GM12878 (cell line): ENCODE measurements around the gene AOC3. TPM values are rescaled to one million over a fixed set of nuclear protein-coding genes. Genes with fewer than 3 reads are reported as not detected.

Experiments
- BMI1 ChIP-seq: fragments of 450-650 bp; IDR thresholded peaks from 2 replicates; pipeline ENCODE4 v1.6.1; 2016; ENCODE audit warnings: mild to moderate bottlenecking, moderate library complexity, borderline replicate concordance
- CEBPB ChIP-seq, 2 experiments: fragments of 150-350 bp in 1 of 2; IDR thresholded peaks; 2 replicates each; pipeline ENCODE4 v1.6.1; 2012 to 2014; ENCODE audit warnings: low read depth in 2 of 2, low read length in 2 of 2, borderline replicate concordance in 1 of 2, inconsistent platforms in 1 of 2
- EZH2 ChIP-seq: IDR thresholded peaks from 2 replicates; pipeline ENCODE4 v1.6.1; 2012; ENCODE audit warnings: low read depth, mild to moderate bottlenecking, control low read depth, inconsistent platforms, low read length, borderline replicate concordance; ENCODE audit not compliant: control insufficient read depth
- GABPA ChIP-seq: IDR thresholded peaks from 2 replicates; pipeline ENCODE4 v1.6.1; 2014; ENCODE audit warnings: antibody characterized with exemption, low read depth, mild to moderate bottlenecking, inconsistent platforms
- IKZF2 ChIP-seq, 2 experiments: fragments of 450-650 bp; IDR thresholded peaks; 2 replicates each; pipeline ENCODE4 v1.6.1; 2017; ENCODE audit warnings: mild to moderate bottlenecking in 2 of 2, moderate library complexity in 2 of 2
- JUNB ChIP-seq: IDR thresholded peaks from 2 replicates; pipeline ENCODE4 v1.6.1; 2016; ENCODE audit warnings: antibody characterized with exemption, mild to moderate bottlenecking
- KLF5 ChIP-seq: fragments of 450-650 bp; IDR thresholded peaks from 2 replicates; pipeline ENCODE4 v1.6.1; 2014; ENCODE audit warnings: mild to moderate bottlenecking; ENCODE audit not compliant: partially characterized antibody
- LARP7 ChIP-seq: fragments of 450-650 bp; IDR thresholded peaks from 2 replicates; pipeline ENCODE4 v1.6.1; 2017; ENCODE audit warnings: mild to moderate bottlenecking
- NFIC ChIP-seq: IDR thresholded peaks from 2 replicates; pipeline ENCODE4 v1.6.1; 2012; ENCODE audit warnings: low read depth, mild to moderate bottlenecking, inconsistent platforms, low read length, moderate library complexity
- NR2C1 ChIP-seq: fragments of 450-650 bp; IDR thresholded peaks from 2 replicates; pipeline ENCODE4 v1.6.1; 2017; ENCODE audit warnings: antibody characterized with exemption, mild to moderate bottlenecking, moderate library complexity
- NRF1 ChIP-seq: conservative IDR thresholded peaks from 2 replicates; pipeline ENCODE4 v1.6.1; 2011; ENCODE audit warnings: mild to moderate bottlenecking, low read depth, low read length, improper control_type of control experiment
- POLR2AphosphoS2 ChIP-seq: IDR thresholded peaks from 2 replicates; pipeline ENCODE4 v1.6.1; 2011; ENCODE audit warnings: low read depth, mild to moderate bottlenecking, low read length, improper control_type of control experiment, moderate library complexity
- RELA ChIP-seq: fragments of 450-650 bp; IDR thresholded peaks from 2 replicates; pipeline ENCODE4 v1.8.0; 2014; ENCODE audit warnings: borderline replicate concordance; ENCODE audit not compliant: partially characterized antibody
- SMARCA5 ChIP-seq: fragments of 450-650 bp; IDR thresholded peaks from 2 replicates; pipeline ENCODE4 v1.6.1; 2017; ENCODE audit warnings: mild to moderate bottlenecking
- SUZ12 ChIP-seq: fragments of 200-600 bp; sonication (generic); IDR thresholded peaks from one replicate; pipeline ENCODE4 v1.6.1; 2018; ENCODE audit warnings: antibody characterized with exemption, mild to moderate bottlenecking; ENCODE audit not compliant: unreplicated experiment
- TARDBP ChIP-seq: IDR thresholded peaks from 2 replicates; pipeline ENCODE4 v1.6.1; 2016; ENCODE audit warnings: borderline replicate concordance
- ZNF207 ChIP-seq: fragments of 450-650 bp; IDR thresholded peaks from 2 replicates; pipeline ENCODE4 v1.6.1; 2014; ENCODE audit warnings: antibody characterized with exemption, mild to moderate bottlenecking, borderline replicate concordance
- ZNF217 ChIP-seq: fragments of 450-650 bp; IDR thresholded peaks from 2 replicates; pipeline ENCODE4 v1.6.1; 2017; ENCODE audit warnings: antibody characterized with exemption, mild to moderate bottlenecking
- polyA plus RNA-seq, 11 experiments: library from polyadenylated mRNA; depleted of rRNA in 4 of 11; unstranded in 6 of 11; stranded (reverse) in 5 of 11; fragments of >200 nt; fragmentation: Nextera tagmentation in 4 of 11; fragmentation: Illumina TruSeq in 1 of 11; extraction: Ambion mirVana in 4 of 11; extraction: Trizol in 1 of 11; gene quantifications; 1 replicate in 1 of 11; 2 replicates in 10 of 11; pipeline versions ENCODE4 v1.2.1 to v1.2.3, GENCODE V29; 2011 to 2016; ENCODE audit warnings: inconsistent platforms in 2 of 11, missing spikeins in 2 of 11, low read depth in 1 of 11
- total RNA-seq, 4 experiments: library from RNA; depleted of rRNA in 3 of 4; stranded (reverse); fragments of >200 nt in 3 of 4; fragmentation: Illumina TruSeq in 1 of 4; extraction: Trizol in 1 of 4; gene quantifications; 2 replicates each; pipeline versions ENCODE4 v1.2.1 to v1.2.3, GENCODE V29; 2013 to 2021
- TF ChIP-seq, protein P1 (sequence below): fragments of 450-650 bp; IDR thresholded peaks from 2 replicates; pipeline ENCODE4 v1.6.1; 2014; ENCODE audit warnings: mild to moderate bottlenecking
- TF ChIP-seq, protein P2 (sequence below): fragments of 450-650 bp; conservative IDR thresholded peaks from 2 replicates; pipeline ENCODE4 v1.6.1; 2017; ENCODE audit warnings: mild to moderate bottlenecking, moderate library complexity
- TF ChIP-seq, protein P3 (sequence below), 3 experiments: IDR thresholded peaks in 2 of 3; conservative IDR thresholded peaks in 1 of 3; 2 replicates each; pipeline ENCODE4 v1.5.1; 2011; ENCODE audit warnings: low read depth in 3 of 3, low read length in 3 of 3, mild to moderate bottlenecking in 3 of 3, control low read depth in 2 of 3, moderate library complexity in 2 of 3, inconsistent platforms in 1 of 3, mixed read lengths in 1 of 3; ENCODE audit not compliant: control insufficient read depth in 2 of 3, insufficient read depth in 1 of 3; ENCODE audit errors: extremely low read depth in 1 of 3
- TF ChIP-seq, protein P4 (sequence below): fragments of 150-350 bp; IDR thresholded peaks from 2 replicates; pipeline ENCODE4 v1.6.1; 2016; ENCODE audit warnings: low read depth, low read length

Gene AOC3
- total and polyA plus RNA-seq, 10 of the 15 experiments (the other 5 are each of a cell fraction or from before 2014, with no cell fraction given) = 0.02 to 0.91 (median 0.34) TPM; not detected in 2

DNA sequence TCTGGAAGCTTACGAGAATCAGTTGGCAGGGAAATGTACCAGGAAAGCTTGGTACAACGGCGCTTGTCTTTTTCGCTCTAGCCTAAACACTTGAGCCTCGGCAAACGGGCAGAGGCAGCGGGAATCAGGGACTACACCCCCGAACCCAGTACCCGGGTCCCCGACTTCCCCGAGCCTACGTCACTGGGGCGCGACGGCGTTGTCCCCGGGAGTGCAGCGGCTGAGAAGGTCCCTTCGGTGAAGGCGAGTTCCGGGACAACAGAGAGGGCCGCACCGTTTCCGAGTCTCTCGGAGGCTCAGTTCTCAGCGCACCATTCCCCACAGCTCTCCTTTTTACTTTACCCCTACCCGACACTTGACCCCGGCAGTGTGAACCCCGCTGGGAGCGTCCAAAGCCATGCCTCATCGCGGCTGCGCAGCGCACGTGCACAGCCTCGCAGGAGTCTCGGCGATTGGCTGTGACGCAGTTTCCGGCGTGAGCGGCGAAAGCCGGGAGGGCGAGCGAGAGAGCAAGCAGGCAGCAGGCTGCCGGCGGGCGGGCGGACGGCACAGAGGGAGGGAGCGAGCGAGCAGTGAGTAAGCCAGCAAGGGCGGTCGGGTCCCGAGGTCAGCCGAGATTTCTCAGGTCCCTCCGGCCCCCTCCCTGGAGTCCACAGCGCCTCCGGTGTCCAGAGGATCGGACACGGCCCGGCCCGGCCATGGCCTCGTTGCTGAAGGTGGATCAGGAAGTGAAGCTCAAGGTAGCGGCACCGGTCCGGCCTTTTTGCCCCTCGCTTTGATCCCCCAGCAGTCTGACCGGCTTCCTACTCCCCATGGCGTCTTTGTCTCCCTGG, 17.8 kb upstream of the AOC3 start, which contains the start of gene PSME3 (continued):
- TF ChIP-seq, protein P1, sequence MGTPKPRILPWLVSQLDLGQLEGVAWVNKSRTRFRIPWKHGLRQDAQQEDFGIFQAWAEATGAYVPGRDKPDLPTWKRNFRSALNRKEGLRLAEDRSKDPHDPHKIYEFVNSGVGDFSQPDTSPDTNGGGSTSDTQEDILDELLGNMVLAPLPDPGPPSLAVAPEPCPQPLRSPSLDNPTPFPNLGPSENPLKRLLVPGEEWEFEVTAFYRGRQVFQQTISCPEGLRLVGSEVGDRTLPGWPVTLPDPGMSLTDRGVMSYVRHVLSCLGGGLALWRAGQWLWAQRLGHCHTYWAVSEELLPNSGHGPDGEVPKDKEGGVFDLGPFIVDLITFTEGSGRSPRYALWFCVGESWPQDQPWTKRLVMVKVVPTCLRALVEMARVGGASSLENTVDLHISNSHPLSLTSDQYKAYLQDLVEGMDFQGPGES = peak; percentile 17; the same call in 1 of the 2 replicates
- no peak for TF ChIP-seq BMI1
- TF ChIP-seq, protein P2, sequence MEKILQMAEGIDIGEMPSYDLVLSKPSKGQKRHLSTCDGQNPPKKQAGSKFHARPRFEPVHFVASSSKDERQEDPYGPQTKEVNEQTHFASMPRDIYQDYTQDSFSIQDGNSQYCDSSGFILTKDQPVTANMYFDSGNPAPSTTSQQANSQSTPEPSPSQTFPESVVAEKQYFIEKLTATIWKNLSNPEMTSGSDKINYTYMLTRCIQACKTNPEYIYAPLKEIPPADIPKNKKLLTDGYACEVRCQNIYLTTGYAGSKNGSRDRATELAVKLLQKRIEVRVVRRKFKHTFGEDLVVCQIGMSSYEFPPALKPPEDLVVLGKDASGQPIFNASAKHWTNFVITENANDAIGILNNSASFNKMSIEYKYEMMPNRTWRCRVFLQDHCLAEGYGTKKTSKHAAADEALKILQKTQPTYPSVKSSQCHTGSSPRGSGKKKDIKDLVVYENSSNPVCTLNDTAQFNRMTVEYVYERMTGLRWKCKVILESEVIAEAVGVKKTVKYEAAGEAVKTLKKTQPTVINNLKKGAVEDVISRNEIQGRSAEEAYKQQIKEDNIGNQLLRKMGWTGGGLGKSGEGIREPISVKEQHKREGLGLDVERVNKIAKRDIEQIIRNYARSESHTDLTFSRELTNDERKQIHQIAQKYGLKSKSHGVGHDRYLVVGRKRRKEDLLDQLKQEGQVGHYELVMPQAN = peak; percentile 98
- TF ChIP-seq SUZ12 = no peak
- peak; percentile 53 for TF ChIP-seq NRF1
- TF ChIP-seq GABPA = peak; percentile 91
- no peak for TF ChIP-seq SMARCA5
- TF ChIP-seq ZNF217 = no peak
- TF ChIP-seq, protein P3, sequence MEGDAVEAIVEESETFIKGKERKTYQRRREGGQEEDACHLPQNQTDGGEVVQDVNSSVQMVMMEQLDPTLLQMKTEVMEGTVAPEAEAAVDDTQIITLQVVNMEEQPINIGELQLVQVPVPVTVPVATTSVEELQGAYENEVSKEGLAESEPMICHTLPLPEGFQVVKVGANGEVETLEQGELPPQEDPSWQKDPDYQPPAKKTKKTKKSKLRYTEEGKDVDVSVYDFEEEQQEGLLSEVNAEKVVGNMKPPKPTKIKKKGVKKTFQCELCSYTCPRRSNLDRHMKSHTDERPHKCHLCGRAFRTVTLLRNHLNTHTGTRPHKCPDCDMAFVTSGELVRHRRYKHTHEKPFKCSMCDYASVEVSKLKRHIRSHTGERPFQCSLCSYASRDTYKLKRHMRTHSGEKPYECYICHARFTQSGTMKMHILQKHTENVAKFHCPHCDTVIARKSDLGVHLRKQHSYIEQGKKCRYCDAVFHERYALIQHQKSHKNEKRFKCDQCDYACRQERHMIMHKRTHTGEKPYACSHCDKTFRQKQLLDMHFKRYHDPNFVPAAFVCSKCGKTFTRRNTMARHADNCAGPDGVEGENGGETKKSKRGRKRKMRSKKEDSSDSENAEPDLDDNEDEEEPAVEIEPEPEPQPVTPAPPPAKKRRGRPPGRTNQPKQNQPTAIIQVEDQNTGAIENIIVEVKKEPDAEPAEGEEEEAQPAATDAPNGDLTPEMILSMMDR (IDR thresholded peaks at IDR 0.05 in 2 of 3, conservative IDR thresholded peaks at IDR 0.05 in 1 of 3; ENCODE audit: control insufficient read depth in 2 of 3, extremely low read depth in 1 of 3, insufficient read depth in 1 of 3, low read depth in 3 of 3, low read length in 3 of 3) = no peak
- no peak for TF ChIP-seq NFIC
- TF ChIP-seq, protein P4, sequence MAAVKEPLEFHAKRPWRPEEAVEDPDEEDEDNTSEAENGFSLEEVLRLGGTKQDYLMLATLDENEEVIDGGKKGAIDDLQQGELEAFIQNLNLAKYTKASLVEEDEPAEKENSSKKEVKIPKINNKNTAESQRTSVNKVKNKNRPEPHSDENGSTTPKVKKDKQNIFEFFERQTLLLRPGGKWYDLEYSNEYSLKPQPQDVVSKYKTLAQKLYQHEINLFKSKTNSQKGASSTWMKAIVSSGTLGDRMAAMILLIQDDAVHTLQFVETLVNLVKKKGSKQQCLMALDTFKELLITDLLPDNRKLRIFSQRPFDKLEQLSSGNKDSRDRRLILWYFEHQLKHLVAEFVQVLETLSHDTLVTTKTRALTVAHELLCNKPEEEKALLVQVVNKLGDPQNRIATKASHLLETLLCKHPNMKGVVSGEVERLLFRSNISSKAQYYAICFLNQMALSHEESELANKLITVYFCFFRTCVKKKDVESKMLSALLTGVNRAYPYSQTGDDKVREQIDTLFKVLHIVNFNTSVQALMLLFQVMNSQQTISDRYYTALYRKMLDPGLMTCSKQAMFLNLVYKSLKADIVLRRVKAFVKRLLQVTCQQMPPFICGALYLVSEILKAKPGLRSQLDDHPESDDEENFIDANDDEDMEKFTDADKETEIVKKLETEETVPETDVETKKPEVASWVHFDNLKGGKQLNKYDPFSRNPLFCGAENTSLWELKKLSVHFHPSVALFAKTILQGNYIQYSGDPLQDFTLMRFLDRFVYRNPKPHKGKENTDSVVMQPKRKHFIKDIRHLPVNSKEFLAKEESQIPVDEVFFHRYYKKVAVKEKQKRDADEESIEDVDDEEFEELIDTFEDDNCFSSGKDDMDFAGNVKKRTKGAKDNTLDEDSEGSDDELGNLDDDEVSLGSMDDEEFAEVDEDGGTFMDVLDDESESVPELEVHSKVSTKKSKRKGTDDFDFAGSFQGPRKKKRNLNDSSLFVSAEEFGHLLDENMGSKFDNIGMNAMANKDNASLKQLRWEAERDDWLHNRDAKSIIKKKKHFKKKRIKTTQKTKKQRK = no peak
- peak; percentile 84 for TF ChIP-seq KLF5
- peak; percentile 55 for TF ChIP-seq TARDBP
- no peak for TF ChIP-seq EZH2
- TF ChIP-seq JUNB = no peak
- TF ChIP-seq NR2C1 = peak; percentile 76
- peak; percentile 72; the same call in 1 of the 2 replicates for TF ChIP-seq ZNF207
- peak; percentile 81 for TF ChIP-seq LARP7
- no peak for TF ChIP-seq CEBPB (IDR thresholded peaks at IDR 0.05; ENCODE audit: borderline replicate concordance in 1 of 2, low read depth in 2 of 2, low read length in 2 of 2)
- peak; percentile 75 for TF ChIP-seq RELA
- TF ChIP-seq IKZF2 (IDR thresholded peaks at IDR 0.05) = peak in 1 of 2 experiments; percentile 47; a peak in 1 of 4 replicates
- TF ChIP-seq POLR2AphosphoS2 = peak; percentile 50; the same call in 1 of the 2 replicates
